K562 (cell line): ENCODE data around the gene PPM1F. TPM values are rescaled to one million over a fixed set of nuclear protein-coding genes. Genes with fewer than 3 reads are reported as not detected.

Source experiments
- GABPB2 ChIP-seq: fragments of 250-450 bp; sonication (Bioruptor Pico); conservative IDR thresholded peaks from 2 replicates; pipeline ENCODE4 v1.5.1; 2021; ENCODE audit warnings: mild to moderate bottlenecking
- GATA2 ChIP-seq: sonication (generic); formaldehyde crosslinking; IDR thresholded peaks from 2 replicates; pipeline ENCODE4 v1.4.0; 2020; ENCODE audit warnings: mild to moderate bottlenecking, missing genetic modification reagents
- HDGF ChIP-seq: fragments of 450-650 bp; IDR thresholded peaks from 2 replicates; pipeline ENCODE4 v1.6.1; 2016
- HNRNPUL1 ChIP-seq: fragments of 200-400 bp; formaldehyde crosslinking; IDR thresholded peaks from 2 replicates; pipeline ENCODE4 v1.6.1; 2017; ENCODE audit warnings: low read length
- RFX7 ChIP-seq: fragments of 250-450 bp; sonication (Bioruptor Pico); IDR thresholded peaks from 2 replicates; pipeline ENCODE4 v1.5.1; 2021; ENCODE audit warnings: mild to moderate bottlenecking
- SNIP1 ChIP-seq: fragments of 450-650 bp; IDR thresholded peaks from 2 replicates; pipeline ENCODE4 v1.7.1; 2017; ENCODE audit warnings: low read depth, mild to moderate bottlenecking
- ZNF354B ChIP-seq: fragments of 250-450 bp; sonication (Bioruptor Pico); IDR thresholded peaks from 2 replicates; pipeline ENCODE4 v1.4.0; 2020
- polyA plus RNA-seq, 8 experiments: library from polyadenylated mRNA; depleted of rRNA in 4 of 8; stranded (reverse) in 5 of 8; unstranded in 3 of 8; fragments of >200 nt; fragmentation: Nextera tagmentation in 2 of 8; fragmentation: Illumina TruSeq in 1 of 8; extraction: Ambion mirVana in 2 of 8; extraction: Trizol in 1 of 8; gene quantifications; 2 replicates each; pipeline versions ENCODE4 v1.2.1 to v1.2.3, GENCODE V29; 2011 to 2014; ENCODE audit warnings: inconsistent platforms in 1 of 8, missing spikeins in 1 of 8
- total RNA-seq, 7 experiments: library from RNA; depleted of rRNA in 6 of 7; stranded (reverse); fragments of >200 nt in 6 of 7; fragmentation: Illumina TruSeq in 2 of 7; extraction: Trizol in 2 of 7; gene quantifications; 2 replicates each; pipeline versions ENCODE4 v1.2.1 to v1.2.3, GENCODE V29; 2011 to 2021; ENCODE audit warnings: low replicate concordance in 1 of 7
- TF ChIP-seq, protein P1 (sequence below): fragments of 200-800 bp; sonication (Bioruptor generic); IDR thresholded peaks from 2 replicates; pipeline ENCODE4 v1.6.1; 2016; ENCODE audit warnings: missing genetic modification characterization, missing compliant biosample characterization
- TF ChIP-seq, protein P2 (sequence below): fragments of 450-650 bp; formaldehyde crosslinking; IDR thresholded peaks from 2 replicates; pipeline ENCODE4 v1.4.0; 2020; ENCODE audit warnings: mild to moderate bottlenecking, mixed read lengths
- TF ChIP-seq, protein P3 (sequence below): fragments of 250-450 bp; sonication (Bioruptor Pico); IDR thresholded peaks from 2 replicates; pipeline ENCODE4 v1.5.0; 2021; ENCODE audit warnings: mild to moderate bottlenecking, moderate library complexity
- TF ChIP-seq, protein P4 (sequence below): fragments of 450-650 bp; IDR thresholded peaks from 2 replicates; pipeline ENCODE4 v1.6.1; 2018; ENCODE audit not compliant: partially characterized antibody

The PPM1F gene
- total and polyA plus RNA-seq, 9 of the 15 experiments (the other 6 are each of a cell fraction or from before 2014, with no cell fraction given) = 2.1 to 159 (median 64.0) TPM

DNA sequence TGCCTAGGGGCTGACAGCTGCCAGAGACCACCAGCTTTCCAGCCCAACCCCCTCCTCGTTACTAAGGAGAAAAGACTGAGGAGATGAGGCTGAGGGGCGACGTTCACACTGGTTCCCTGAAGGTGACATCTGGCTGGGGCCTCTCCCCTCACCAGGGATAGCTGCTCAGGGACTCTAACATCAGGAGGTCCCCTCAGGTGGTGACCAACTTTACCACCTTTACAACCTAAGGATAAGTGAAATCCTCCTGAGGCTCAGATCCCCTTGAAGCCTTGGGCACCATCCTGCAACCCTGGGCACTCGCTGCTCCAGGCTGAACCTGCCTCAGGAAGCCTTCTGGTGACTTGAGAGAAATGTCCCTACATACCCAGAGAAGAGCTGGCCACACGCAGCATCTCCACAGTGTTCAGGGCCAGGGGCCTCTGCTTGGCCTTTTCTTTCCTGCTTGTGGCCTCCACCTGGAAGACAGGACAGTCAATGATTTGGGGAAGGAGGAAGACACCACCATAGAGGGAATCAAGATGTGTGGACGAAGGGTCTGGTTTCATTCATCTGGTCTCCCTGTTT lies 12.4 kb upstream of the PPM1F start (continued):
- no peak for TF ChIP-seq ZNF354B (CRISPR knock-in tag)
- TF ChIP-seq HNRNPUL1 = no peak
- TF ChIP-seq, protein P1, sequence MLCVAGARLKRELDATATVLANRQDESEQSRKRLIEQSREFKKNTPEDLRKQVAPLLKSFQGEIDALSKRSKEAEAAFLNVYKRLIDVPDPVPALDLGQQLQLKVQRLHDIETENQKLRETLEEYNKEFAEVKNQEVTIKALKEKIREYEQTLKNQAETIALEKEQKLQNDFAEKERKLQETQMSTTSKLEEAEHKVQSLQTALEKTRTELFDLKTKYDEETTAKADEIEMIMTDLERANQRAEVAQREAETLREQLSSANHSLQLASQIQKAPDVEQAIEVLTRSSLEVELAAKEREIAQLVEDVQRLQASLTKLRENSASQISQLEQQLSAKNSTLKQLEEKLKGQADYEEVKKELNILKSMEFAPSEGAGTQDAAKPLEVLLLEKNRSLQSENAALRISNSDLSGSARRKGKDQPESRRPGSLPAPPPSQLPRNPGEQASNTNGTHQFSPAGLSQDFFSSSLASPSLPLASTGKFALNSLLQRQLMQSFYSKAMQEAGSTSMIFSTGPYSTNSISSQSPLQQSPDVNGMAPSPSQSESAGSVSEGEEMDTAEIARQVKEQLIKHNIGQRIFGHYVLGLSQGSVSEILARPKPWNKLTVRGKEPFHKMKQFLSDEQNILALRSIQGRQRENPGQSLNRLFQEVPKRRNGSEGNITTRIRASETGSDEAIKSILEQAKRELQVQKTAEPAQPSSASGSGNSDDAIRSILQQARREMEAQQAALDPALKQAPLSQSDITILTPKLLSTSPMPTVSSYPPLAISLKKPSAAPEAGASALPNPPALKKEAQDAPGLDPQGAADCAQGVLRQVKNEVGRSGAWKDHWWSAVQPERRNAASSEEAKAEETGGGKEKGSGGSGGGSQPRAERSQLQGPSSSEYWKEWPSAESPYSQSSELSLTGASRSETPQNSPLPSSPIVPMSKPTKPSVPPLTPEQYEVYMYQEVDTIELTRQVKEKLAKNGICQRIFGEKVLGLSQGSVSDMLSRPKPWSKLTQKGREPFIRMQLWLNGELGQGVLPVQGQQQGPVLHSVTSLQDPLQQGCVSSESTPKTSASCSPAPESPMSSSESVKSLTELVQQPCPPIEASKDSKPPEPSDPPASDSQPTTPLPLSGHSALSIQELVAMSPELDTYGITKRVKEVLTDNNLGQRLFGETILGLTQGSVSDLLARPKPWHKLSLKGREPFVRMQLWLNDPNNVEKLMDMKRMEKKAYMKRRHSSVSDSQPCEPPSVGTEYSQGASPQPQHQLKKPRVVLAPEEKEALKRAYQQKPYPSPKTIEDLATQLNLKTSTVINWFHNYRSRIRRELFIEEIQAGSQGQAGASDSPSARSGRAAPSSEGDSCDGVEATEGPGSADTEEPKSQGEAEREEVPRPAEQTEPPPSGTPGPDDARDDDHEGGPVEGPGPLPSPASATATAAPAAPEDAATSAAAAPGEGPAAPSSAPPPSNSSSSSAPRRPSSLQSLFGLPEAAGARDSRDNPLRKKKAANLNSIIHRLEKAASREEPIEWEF (CRISPR knock-in tag) = no peak
- TF ChIP-seq HDGF = no peak
- no peak for TF ChIP-seq SNIP1
- no peak for TF ChIP-seq GATA2 (CRISPR knock-in tag)
- TF ChIP-seq RFX7 (CRISPR knock-in tag) = no peak
- TF ChIP-seq, protein P2, sequence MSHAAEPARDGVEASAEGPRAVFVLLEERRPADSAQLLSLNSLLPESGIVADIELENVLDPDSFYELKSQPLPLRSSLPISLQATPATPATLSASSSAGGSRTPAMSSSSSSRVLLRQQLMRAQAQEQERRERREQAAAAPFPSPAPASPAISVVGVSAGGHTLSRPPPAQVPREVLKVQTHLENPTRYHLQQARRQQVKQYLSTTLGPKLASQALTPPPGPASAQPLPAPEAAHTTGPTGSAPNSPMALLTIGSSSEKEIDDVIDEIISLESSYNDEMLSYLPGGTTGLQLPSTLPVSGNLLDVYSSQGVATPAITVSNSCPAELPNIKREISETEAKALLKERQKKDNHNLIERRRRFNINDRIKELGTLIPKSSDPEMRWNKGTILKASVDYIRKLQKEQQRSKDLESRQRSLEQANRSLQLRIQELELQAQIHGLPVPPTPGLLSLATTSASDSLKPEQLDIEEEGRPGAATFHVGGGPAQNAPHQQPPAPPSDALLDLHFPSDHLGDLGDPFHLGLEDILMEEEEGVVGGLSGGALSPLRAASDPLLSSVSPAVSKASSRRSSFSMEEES = no peak
- TF ChIP-seq GABPB2 (CRISPR knock-in tag) = no peak
- TF ChIP-seq, protein P3, sequence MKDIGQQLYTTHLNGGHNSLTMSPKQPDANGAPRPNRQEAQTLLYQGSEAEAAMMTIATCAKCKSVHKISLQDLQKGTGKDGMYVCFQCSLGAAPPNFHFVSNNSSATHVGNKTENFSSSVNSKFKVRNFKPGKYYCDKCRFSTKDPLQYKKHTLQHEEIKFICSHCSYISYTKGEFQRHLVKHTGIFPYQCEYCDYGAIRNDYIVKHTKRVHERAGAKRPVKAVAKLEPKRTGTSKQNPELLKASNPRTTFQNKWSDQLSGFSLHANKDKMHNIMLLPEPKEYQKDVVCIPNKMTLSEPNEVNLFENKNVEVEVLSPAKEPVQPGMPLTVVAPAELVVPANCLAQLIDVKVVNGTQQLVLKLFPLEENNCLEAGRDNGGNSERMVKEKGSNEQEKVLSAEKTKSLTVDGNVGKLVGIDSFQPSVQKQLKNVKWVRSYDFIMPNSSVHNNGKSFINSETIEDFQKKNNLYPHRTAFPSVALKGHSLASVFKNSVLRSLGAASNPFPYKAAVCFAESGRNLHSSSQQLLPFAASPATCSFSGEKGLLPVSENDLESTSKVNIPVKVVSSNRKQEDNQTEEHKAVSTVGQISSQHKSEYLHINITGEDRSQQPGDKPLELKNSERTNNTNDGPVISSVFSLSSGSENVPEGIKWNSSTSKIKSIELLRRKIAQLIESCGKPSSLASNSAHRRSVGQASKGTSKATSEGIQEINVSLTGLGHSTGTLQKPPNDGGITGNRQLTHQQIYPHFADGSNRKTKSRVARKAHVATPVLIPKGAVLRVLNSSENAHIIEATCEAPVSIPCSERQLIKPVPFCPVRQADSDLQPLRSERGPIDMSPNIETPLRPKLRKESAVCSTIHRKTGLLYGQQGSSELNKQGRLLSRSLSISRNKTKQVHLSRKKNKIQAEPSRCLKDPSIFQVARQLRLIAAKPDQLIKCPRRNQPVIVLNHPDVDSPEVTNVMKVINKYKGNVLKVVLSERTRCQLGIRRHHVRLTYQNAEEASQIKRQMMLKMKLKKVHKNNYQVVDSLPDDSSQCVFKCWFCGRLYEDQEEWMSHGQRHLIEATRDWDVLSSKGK (CRISPR knock-in tag) = no peak
- TF ChIP-seq, protein P4, sequence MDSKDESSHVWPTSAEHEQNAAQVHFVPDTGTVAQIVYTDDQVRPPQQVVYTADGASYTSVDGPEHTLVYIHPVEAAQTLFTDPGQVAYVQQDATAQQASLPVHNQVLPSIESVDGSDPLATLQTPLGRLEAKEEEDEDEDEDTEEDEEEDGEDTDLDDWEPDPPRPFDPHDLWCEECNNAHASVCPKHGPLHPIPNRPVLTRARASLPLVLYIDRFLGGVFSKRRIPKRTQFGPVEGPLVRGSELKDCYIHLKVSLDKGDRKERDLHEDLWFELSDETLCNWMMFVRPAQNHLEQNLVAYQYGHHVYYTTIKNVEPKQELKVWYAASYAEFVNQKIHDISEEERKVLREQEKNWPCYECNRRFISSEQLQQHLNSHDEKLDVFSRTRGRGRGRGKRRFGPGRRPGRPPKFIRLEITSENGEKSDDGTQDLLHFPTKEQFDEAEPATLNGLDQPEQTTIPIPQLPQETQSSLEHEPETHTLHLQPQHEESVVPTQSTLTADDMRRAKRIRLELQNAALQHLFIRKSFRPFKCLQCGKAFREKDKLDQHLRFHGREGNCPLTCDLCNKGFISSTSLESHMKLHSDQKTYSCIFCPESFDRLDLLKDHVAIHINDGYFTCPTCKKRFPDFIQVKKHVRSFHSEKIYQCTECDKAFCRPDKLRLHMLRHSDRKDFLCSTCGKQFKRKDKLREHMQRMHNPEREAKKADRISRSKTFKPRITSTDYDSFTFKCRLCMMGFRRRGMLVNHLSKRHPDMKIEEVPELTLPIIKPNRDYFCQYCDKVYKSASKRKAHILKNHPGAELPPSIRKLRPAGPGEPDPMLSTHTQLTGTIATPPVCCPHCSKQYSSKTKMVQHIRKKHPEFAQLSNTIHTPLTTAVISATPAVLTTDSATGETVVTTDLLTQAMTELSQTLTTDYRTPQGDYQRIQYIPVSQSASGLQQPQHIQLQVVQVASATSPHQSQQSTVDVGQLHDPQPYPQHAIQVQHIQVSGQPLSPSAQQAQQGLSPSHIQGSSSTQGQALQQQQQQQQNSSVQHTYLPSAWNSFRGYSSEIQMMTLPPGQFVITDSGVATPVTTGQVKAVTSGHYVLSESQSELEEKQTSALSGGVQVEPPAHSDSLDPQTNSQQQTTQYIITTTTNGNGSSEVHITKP = no peak
